ENCODE data around the gene MYLK2. TPM values are rescaled to one million over a fixed set of nuclear protein-coding genes. Genes with fewer than 3 reads are reported as not detected.

The MYLK2 gene
- total RNA-seq, result 1.6 TPM

GRCh38 chr20:31819083-31819784 lies at the start of gene MYLK2:
MYLK2 (plus strand) TSS chr20:31819356; CDS start chr20:31819581, 225 bp downstream.

DNA sequence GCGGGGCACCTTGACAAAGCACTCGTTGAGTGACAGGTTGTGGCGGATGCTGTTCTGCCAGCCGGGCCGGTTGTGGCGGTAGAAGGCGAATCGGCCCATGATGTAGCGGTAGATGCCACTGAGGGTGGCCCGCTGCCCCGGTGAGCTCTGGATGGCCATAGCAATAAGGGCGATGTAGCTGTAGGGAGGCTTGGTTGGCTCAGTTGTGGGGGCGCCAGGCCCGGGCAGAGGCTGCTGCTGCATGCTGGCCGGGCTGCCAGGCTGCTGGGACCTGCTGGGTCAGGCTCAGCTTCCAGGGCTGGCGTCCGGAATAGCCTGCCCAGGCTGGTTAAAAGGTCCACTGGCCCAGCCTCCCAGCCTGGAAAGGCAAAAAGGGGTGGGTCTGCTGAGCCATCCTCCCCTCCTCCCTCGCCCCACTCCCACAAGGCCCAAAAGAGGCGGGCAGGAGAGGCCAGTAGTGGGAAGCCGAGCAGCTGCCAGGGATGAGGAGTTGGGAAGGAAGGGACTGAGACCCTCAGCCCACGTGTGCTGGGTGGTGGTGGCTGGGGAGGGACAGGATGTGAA lies 26.2 kb downstream of the MYLK2 start, which contains the start of gene FOXS1:
FOXS1 (minus strand) TSS at position 305 of the 564 bp plus-strand sequence; CDS start at position 243, 62 bp downstream.

GRCh38 chr20:31869942-31870725 lies 51.0 kb downstream of the MYLK2 start, which contains the start of the genes DUSP15 and TTLL9:
DUSP15 (minus strand) TSS chr20:31870527; CDS start chr20:31870337, 190 bp downstream.
TTLL9 (plus strand) TSS chr20:31870634; CDS start chr20:31871127, 493 bp downstream.

Small RNA genes within 50 kb of the gene (small RNA-seq; reads per million reads assigned to genes)
- gene AL160175.1, result not detected

Other genes starting within 250 kb of the MYLK2 start
- 87.7 TPM for gene ID1, start 214.1 kb upstream of the MYLK2 start, total RNA-seq
- not detected for gene COX4I2, start 181.4 kb upstream of the MYLK2 start, total RNA-seq
- gene BCL2L1, start 96.5 kb upstream of the MYLK2 start, total RNA-seq, result 46.4 TPM
- 11.3 TPM for gene TPX2, start 80.1 kb upstream of the MYLK2 start, total RNA-seq
- gene FOXS1, start 26.2 kb downstream of the MYLK2 start, total RNA-seq, result 1.4 TPM
- gene DUSP15, start 51.2 kb downstream of the MYLK2 start, total RNA-seq, result 12.5 TPM
- 7.4 TPM for gene TTLL9, start 51.3 kb downstream of the MYLK2 start, total RNA-seq
- 10.4 TPM for gene PDRG1, start 132.7 kb downstream of the MYLK2 start, total RNA-seq
- gene XKR7, start 148.8 kb downstream of the MYLK2 start, total RNA-seq, result 10.1 TPM
- gene CCM2L, start 191.1 kb downstream of the MYLK2 start, total RNA-seq, result 3.7 TPM
- 5.1 TPM for gene HCK, start 232.9 kb downstream of the MYLK2 start, total RNA-seq

Measured in diencephalon (tissue), 1 donor.